OCI-LY7 (cell line): ENCODE data around the gene CACNA1D.

ENCODE experiments used
- CTCF ChIP-seq: fragments of 200-600 bp; sonication (generic); conservative IDR thresholded peaks from 2 replicates; pipeline ENCODE4 v1.5.1; 2014; ENCODE audit warnings: mild to moderate bottlenecking, antibody characterized with exemption, low read length, moderate library complexity, mixed read lengths
- EZH2phosphoT487 ChIP-seq: fragments of 200-600 bp; sonication (generic); IDR thresholded peaks from 2 replicates; pipeline ENCODE4 v1.6.1; 2018; ENCODE audit warnings: low read depth, borderline replicate concordance, mild to moderate bottlenecking, mixed run types, antibody characterized with exemption, low read length, moderate library complexity, mixed read lengths

DNA sequence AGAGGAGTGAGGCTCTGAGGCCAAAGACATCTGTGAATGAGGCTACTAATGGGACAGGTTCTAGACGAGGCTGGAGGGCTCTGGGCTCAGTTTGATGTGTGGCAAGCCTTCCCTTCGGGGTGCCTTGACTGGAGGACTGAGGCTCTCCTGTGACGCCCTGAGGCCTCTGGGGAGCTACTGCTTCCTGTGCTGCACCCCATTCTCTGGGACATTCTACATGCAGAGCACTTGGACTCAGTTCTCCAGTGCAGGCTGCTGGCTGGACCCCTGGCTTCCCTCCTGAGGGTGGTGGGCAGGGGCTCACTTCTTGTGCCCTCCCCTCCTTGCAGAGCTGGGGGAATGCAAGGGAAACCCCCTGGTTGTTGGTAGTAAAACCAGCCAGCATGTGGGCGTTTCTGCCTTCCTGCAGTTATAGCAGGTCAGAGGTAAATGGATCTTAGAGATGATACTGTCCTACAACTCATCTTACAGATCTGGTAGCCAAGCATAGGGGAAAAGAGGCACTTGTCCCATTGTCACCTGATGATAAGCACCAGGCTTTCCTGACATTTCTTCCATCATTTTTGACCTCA lies 218.5 kb downstream of the CACNA1D start:
- TF ChIP-seq CTCF = no peak
- TF ChIP-seq EZH2phosphoT487 = no peak
